ENCODE measurements around the gene GLT6D1.
"Not testable (repeated sequence)": the region's sequence is repeated elsewhere in the genome, so short reads cannot be mapped to it uniquely, and the experiment has no call there.

The GLT6D1 gene

GRCh38 chr9:135641047-135641446, 1.7 kb upstream of the GLT6D1 start:
- Histone ChIP-seq H3F3A (ENCODE audit: insufficient read depth) (no peaks in the 10 kb centered on the region), H2AFZ (ENCODE audit: low read depth, low read length, severe bottlenecking) (no peak overlapping the region), H3K4me3 (ENCODE audit: insufficient read depth, low read length, poor library complexity, severe bottlenecking) (no peak overlapping the region), H3K79me2 (ENCODE audit: insufficient read depth, low read length) (no peaks in the 10 kb centered on the region), H3K9me3 (ENCODE audit: insufficient read depth, low read length) (peaks cover 15% of the 10 kb centered on the region; the same call in 1 of the 2 replicates), H3K9ac (ENCODE audit: low read length) (no peak overlapping the region), H3K36me3 (ENCODE audit: low read length) (no peaks in the 10 kb centered on the region), H4K20me1 (ENCODE audit: low read depth, low read length) (no peaks in the 10 kb centered on the region), H3K4me2 (ENCODE audit: low read depth, low read length, poor library complexity, severe bottlenecking) (no peak overlapping the region), H3K27me3 (ENCODE audit: low read length) (no peaks in the 10 kb centered on the region), H3K9me2 (replicated peaks; ENCODE audit: insufficient read depth, low read length) (no peaks in the 10 kb centered on the region), H3K27ac (ENCODE audit: low read depth, low read length) (no peak overlapping the region)
- TF ChIP-seq EZH2phosphoT487 (conservative IDR thresholded peaks at IDR 0.05; ENCODE audit: low read length): no peak
- TF ChIP-seq CTCF (IDR thresholded peaks at IDR 0.05; ENCODE audit: insufficient read depth, low read length, poor library complexity, severe bottlenecking): no peak

- not testable (repeated sequence) for H3K4me2 ChIP-seq (ENCODE audit: low read depth, low read length, poor library complexity, severe bottlenecking); H3F3A ChIP-seq (ENCODE audit: insufficient read depth); H3K27ac ChIP-seq (ENCODE audit: low read depth, low read length); H3K79me2 ChIP-seq (ENCODE audit: insufficient read depth, low read length); H3K4me3 ChIP-seq (ENCODE audit: insufficient read depth, low read length, poor library complexity, severe bottlenecking); H4K20me1 ChIP-seq (ENCODE audit: low read depth, low read length); H3K36me3 ChIP-seq (ENCODE audit: low read length); H3K27me3 ChIP-seq (ENCODE audit: low read length); H3K9me2 ChIP-seq (replicated peaks; ENCODE audit: insufficient read depth, low read length); H2AFZ ChIP-seq (ENCODE audit: low read depth, low read length, severe bottlenecking); H3K9ac ChIP-seq (ENCODE audit: low read length); H3K9me3 ChIP-seq (ENCODE audit: insufficient read depth, low read length)
These were observed 2.3 kb downstream of the GLT6D1 start for GRCh38 chr9:135636930-135637530.

GRCh38 chr9:135632841-135633240, 6.5 kb downstream of the GLT6D1 start:
- no peaks in the 10 kb centered on the region for H4K20me1 ChIP-seq (ENCODE audit: low read depth, low read length)
- no peak for TF ChIP-seq CTCF (IDR thresholded peaks at IDR 0.05; ENCODE audit: insufficient read depth, low read length, poor library complexity, severe bottlenecking)
- TF ChIP-seq EZH2phosphoT487 (conservative IDR thresholded peaks at IDR 0.05; ENCODE audit: low read length): no peak
- no peaks in the 10 kb centered on the region for H3K79me2 ChIP-seq (ENCODE audit: insufficient read depth, low read length)
- no peak overlapping the region for H3K4me3 ChIP-seq (ENCODE audit: insufficient read depth, low read length, poor library complexity, severe bottlenecking)
- no peaks in the 10 kb centered on the region for H3K9me3 ChIP-seq (ENCODE audit: insufficient read depth, low read length)
- H3K9me2 ChIP-seq (replicated peaks; ENCODE audit: insufficient read depth, low read length): no peaks in the 10 kb centered on the region
- no peaks in the 10 kb centered on the region; the same call in 1 of the 2 replicates for H3K36me3 ChIP-seq (ENCODE audit: low read length)
- H3K4me2 ChIP-seq (ENCODE audit: low read depth, low read length, poor library complexity, severe bottlenecking): no peak overlapping the region
- no peak overlapping the region for H3K9ac ChIP-seq (ENCODE audit: low read length)
- H3F3A ChIP-seq (ENCODE audit: insufficient read depth): no peaks in the 10 kb centered on the region
- H3K27ac ChIP-seq (ENCODE audit: low read depth, low read length): no peak overlapping the region
- H3K27me3 ChIP-seq (ENCODE audit: low read length): no peaks in the 10 kb centered on the region
- H2AFZ ChIP-seq (ENCODE audit: low read depth, low read length, severe bottlenecking): no peak overlapping the region

- no peak overlapping the region for H3K4me2 ChIP-seq (ENCODE audit: low read depth, low read length, poor library complexity, severe bottlenecking)
- H3F3A ChIP-seq (ENCODE audit: insufficient read depth): no peaks in the 10 kb centered on the region
- no peak overlapping the region for H3K9ac ChIP-seq (ENCODE audit: low read length)
- no peaks in the 10 kb centered on the region for H3K9me3 ChIP-seq (ENCODE audit: insufficient read depth, low read length)
- no peaks in the 10 kb centered on the region for H3K79me2 ChIP-seq (ENCODE audit: insufficient read depth, low read length)
- TF ChIP-seq EZH2phosphoT487 (conservative IDR thresholded peaks at IDR 0.05; ENCODE audit: low read length) (no peak), CTCF (IDR thresholded peaks at IDR 0.05; ENCODE audit: insufficient read depth, low read length, poor library complexity, severe bottlenecking) (no peak)
- H4K20me1 ChIP-seq (ENCODE audit: low read depth, low read length): no peaks in the 10 kb centered on the region
- no peak overlapping the region for H3K4me3 ChIP-seq (ENCODE audit: insufficient read depth, low read length, poor library complexity, severe bottlenecking)
- no peak overlapping the region for H2AFZ ChIP-seq (ENCODE audit: low read depth, low read length, severe bottlenecking)
- H3K27ac ChIP-seq (ENCODE audit: low read depth, low read length): no peak overlapping the region
- no peaks in the 10 kb centered on the region; the same call in 1 of the 2 replicates for H3K36me3 ChIP-seq (ENCODE audit: low read length)
- no peaks in the 10 kb centered on the region for H3K9me2 ChIP-seq (replicated peaks; ENCODE audit: insufficient read depth, low read length)
- no peaks in the 10 kb centered on the region for H3K27me3 ChIP-seq (ENCODE audit: low read length)
These were observed 15.1 kb downstream of the GLT6D1 start for GRCh38 chr9:135624282-135624681.

All from SU-DHL-6 (cell line).